IMR-90 (cell line): ENCODE measurements around the gene TCF7L2. TPM values are rescaled to one million over a fixed set of nuclear protein-coding genes. Genes with fewer than 3 reads are reported as not detected.

Experiments used
- ATAC-seq: fragments of 200-7000 bp; cut with Tn5 transposase; 2 replicates; pipeline ENCODE4 v1.9.1; 2020; ENCODE audit warnings: low read depth, mild to moderate bottlenecking, moderate library complexity
- BruUV-seq: library from RNA; stranded (reverse); fragments of 400-500 nt; replicated peaks from 2 replicates; lab custom pipeline; 2021; lab: Mats Ljungman, UMichigan
- CTCF ChIA-PET: fragments of 300-600 bp; formaldehyde crosslinking; extraction: SDS; loops from one replicate; lab custom pipeline; 2021; ENCODE audit warnings: antibody characterized with exemption; lab: Yijun Ruan, JAX
- POLR2A ChIA-PET: fragments of 300-600 bp; sonication (Branson Sonifier 250); formaldehyde crosslinking; loops from one replicate; lab custom pipeline; 2022; ENCODE audit warnings: antibody characterized with exemption; ENCODE audit not compliant: unreplicated experiment; lab: Charles Lee
- DNase-seq: peaks from one replicate; pipeline ENCODE4 v3.0.0; 2013
- H2AFZ ChIP-seq: replicated peaks from 2 replicates; pipeline ENCODE3; 2013; ENCODE audit warnings: low read length, mild to moderate bottlenecking; ENCODE audit not compliant: poor library complexity
- H2AK5ac ChIP-seq: 2 replicates; pipeline ENCODE4 v1.6.1; 2013; ENCODE audit warnings: low read depth, low read length, inconsistent platforms
- H2AK9ac ChIP-seq: replicated peaks from 2 replicates; pipeline ENCODE3; 2013; ENCODE audit warnings: mild to moderate bottlenecking, low read depth, low read length, moderate library complexity; ENCODE audit not compliant: poor library complexity
- H2BK120ac ChIP-seq: 2 replicates; pipeline ENCODE4 v1.6.1; 2013; ENCODE audit warnings: low read depth, low read length, inconsistent platforms
- H2BK15ac ChIP-seq: 3 replicates; pipeline ENCODE4 v1.6.1; 2013; ENCODE audit warnings: low read depth, low read length, inconsistent platforms
- H2BK20ac ChIP-seq: 2 replicates; pipeline ENCODE4 v1.6.1; 2013; ENCODE audit warnings: low read depth, mild to moderate bottlenecking, inconsistent platforms, low read length, moderate library complexity
- H2BK5ac ChIP-seq: 2 replicates; pipeline ENCODE4 v1.6.1; 2013; ENCODE audit warnings: mild to moderate bottlenecking, low read depth, low read length, inconsistent platforms; ENCODE audit not compliant: poor library complexity, severe bottlenecking
- H3K14ac ChIP-seq: replicated peaks from 2 replicates; pipeline ENCODE4 v1.6.1; 2013; ENCODE audit warnings: low read depth, low read length, inconsistent platforms
- H3K18ac ChIP-seq: 2 replicates; pipeline ENCODE4 v1.6.1; 2013; ENCODE audit warnings: low read depth, low read length, control low read depth
- H3K23ac ChIP-seq: 2 replicates; pipeline ENCODE4 v1.6.1; 2013; ENCODE audit warnings: low read depth, low read length, inconsistent platforms
- H3K27ac ChIP-seq: 2 replicates; pipeline ENCODE4 v1.5.1; 2013; ENCODE audit warnings: mild to moderate bottlenecking, control low read depth, low read length; ENCODE audit not compliant: insufficient read depth
- H3K27me3 ChIP-seq: 2 replicates; pipeline ENCODE4 v1.6.1; 2013; ENCODE audit warnings: low read length; ENCODE audit not compliant: control insufficient read depth, insufficient read depth
- H3K36me3 ChIP-seq: 2 replicates; pipeline ENCODE4 v1.6.1; 2013; ENCODE audit warnings: low read length, mixed read lengths; ENCODE audit not compliant: control insufficient read depth, insufficient read depth
- H3K4ac ChIP-seq: 2 replicates; pipeline ENCODE4 v1.6.1; 2013; ENCODE audit warnings: low read depth, low read length, inconsistent platforms
- H3K4me1 ChIP-seq: 2 replicates; pipeline ENCODE4 v1.6.1; 2013; ENCODE audit warnings: low read length, mixed read lengths; ENCODE audit not compliant: control insufficient read depth, insufficient read depth
- H3K4me2 ChIP-seq: 2 replicates; pipeline ENCODE4 v1.6.1; 2013; ENCODE audit warnings: low read depth, mild to moderate bottlenecking, control low read depth, low read length, moderate library complexity
- H3K4me3 ChIP-seq: 2 replicates; pipeline ENCODE4 v1.5.1; 2013; ENCODE audit warnings: low read depth, mild to moderate bottlenecking, control low read depth, low read length, moderate library complexity; ENCODE audit not compliant: insufficient read depth
- H3K56ac ChIP-seq: 2 replicates; pipeline ENCODE4 v1.6.1; 2013; ENCODE audit warnings: low read length, inconsistent platforms; ENCODE audit not compliant: insufficient read depth; ENCODE audit errors: extremely low read depth
- H3K79me1 ChIP-seq, 2 experiments: 2 replicates each; pipeline ENCODE4 v1.6.1; 2013; ENCODE audit warnings: low read length in 2 of 2, inconsistent platforms in 1 of 2, low read depth in 1 of 2
- H3K9ac ChIP-seq: 2 replicates; pipeline ENCODE4 v1.6.1; 2013; ENCODE audit warnings: low read depth, low read length, control low read depth
- H3K9me1 ChIP-seq: 2 replicates; pipeline ENCODE4 v1.6.1; 2013; ENCODE audit warnings: low read length, inconsistent platforms; ENCODE audit not compliant: insufficient read depth
- H3K9me3 ChIP-seq: 2 replicates; pipeline ENCODE4 v1.6.1; 2013; ENCODE audit warnings: low read length; ENCODE audit not compliant: control insufficient read depth, insufficient read depth
- H4K20me1 ChIP-seq: 2 replicates; pipeline ENCODE4 v1.6.1; 2013; ENCODE audit warnings: low read length, inconsistent platforms; ENCODE audit not compliant: insufficient read depth
- H4K5ac ChIP-seq: 2 replicates; pipeline ENCODE4 v1.6.1; 2013; ENCODE audit warnings: mild to moderate bottlenecking, low read depth, low read length, control low read depth
- H4K8ac ChIP-seq, 2 experiments: 2 replicates each; pipeline ENCODE4 v1.6.1; 2013; ENCODE audit warnings: low read depth in 2 of 2, low read length in 2 of 2, control low read depth in 1 of 2, inconsistent platforms in 1 of 2
- H4K91ac ChIP-seq: 2 replicates; pipeline ENCODE4 v1.6.1; 2013; ENCODE audit warnings: low read depth, low read length, inconsistent platforms; ENCODE audit not compliant: insufficient read depth
- CEBPB ChIP-seq: IDR thresholded peaks from 2 replicates; pipeline ENCODE4 v1.6.1; 2012; ENCODE audit warnings: low read depth, low read length, improper control_type of control experiment
- RFX5 ChIP-seq: IDR thresholded peaks from 2 replicates; pipeline ENCODE4 v1.8.0; 2012; ENCODE audit warnings: low read depth, mild to moderate bottlenecking, low read length, moderate library complexity
- WGBS, 2 experiments: methylation state at CpG; one replicate each; pipeline versions ENCODE4 v1.1.5 to v1.1.7; 2013; ENCODE audit warnings: missing lambda C conversion rate in 2 of 2; ENCODE audit not compliant: insufficient read length in 1 of 2; ENCODE audit errors: extremely low coverage in 2 of 2; 5-methylcytosine and 5-hydroxymethylcytosine counted together
- dilution Hi-C: fragments of 300-500 bp; cut with HindIII; formaldehyde crosslinking; loops from one replicate; pipeline ENCODE4 v1.14.3; 2018; ENCODE audit warnings: low sequenced_read_pairs; ENCODE audit not compliant: unreplicated experiment
- in situ Hi-C: fragments of 300-500 bp; cut with MboI; formaldehyde crosslinking; loops from 3 replicates; pipeline ENCODE4 v1.14.3; 2019; ENCODE audit warnings: low sequenced_read_pairs, inconsistent platforms, mixed read lengths
- intact Hi-C: fragments of 100-400 bp; cut with micrococcal nuclease; formaldehyde crosslinking; loops from 2 replicates; pipeline ENCODE4 v1.10.0; 2022
- polyA plus RNA-seq, 3 experiments: library from polyadenylated mRNA; depleted of rRNA; stranded (reverse); fragments of >200 nt; gene quantifications; 2 replicates each; pipeline ENCODE4 v1.2.3, GENCODE V29; 2012; ENCODE audit warnings: low replicate concordance in 1 of 3
- total RNA-seq: library from RNA; depleted of rRNA; stranded (reverse); fragments of >200 nt; gene quantifications from 2 replicates; pipeline ENCODE4 v1.2.3, GENCODE V29; 2012

TCF7L2 gene
- total and polyA plus RNA-seq, 2 of the 4 experiments (the other 2 are of a cell fraction): 1.3 to 12.2 TPM

DNA sequence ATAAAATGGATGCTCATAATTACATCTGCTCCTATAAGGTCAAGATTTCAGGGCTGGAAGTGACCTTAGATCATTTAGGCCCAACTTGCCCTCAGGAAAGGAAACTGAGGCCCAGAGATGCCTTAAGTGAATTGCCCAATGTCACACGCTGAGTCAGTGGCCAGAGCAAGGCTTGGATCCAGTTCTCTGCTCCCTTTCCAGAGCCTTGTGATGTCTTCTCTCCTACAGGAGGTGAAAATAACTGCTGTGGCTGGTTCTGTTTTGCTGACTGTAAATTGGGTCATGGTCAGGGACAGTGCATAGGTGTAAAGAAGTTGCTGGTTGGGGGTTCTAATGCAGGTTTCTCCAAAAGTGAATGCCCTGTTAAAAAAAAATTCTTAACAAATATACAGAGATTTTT is 91.3 kb downstream of the TCF7L2 start:
- no peak overlapping the region for H3K56ac ChIP-seq
- dilution Hi-C loops: no loop called here
- no peak overlapping the region for H2AFZ ChIP-seq
- peaks cover 7% of the 10 kb centered on the region; the same call in 1 of the 2 replicates for H3K36me3 ChIP-seq
- ChIA-PET CTCF (no interaction called here), POLR2A (no interaction called here)
- H2AK9ac ChIP-seq: no peak overlapping the region
- H2AK5ac ChIP-seq: no peak overlapping the region
- peaks cover 38 to 47% of the 10 kb centered on the region in 2 experiments for H3K79me1 ChIP-seq
- H2BK5ac ChIP-seq: no peak overlapping the region
- H4K8ac ChIP-seq: no peak overlapping the region
- no CpG with 5 or more reads among the region's 1 CpG for WGBS, 2 experiments
- no peak for ATAC-seq
- intact Hi-C loops: no loop called here
- H3K27me3 ChIP-seq: no peaks in the 10 kb centered on the region
- H3K9me3 ChIP-seq: no peaks in the 10 kb centered on the region
- H4K5ac ChIP-seq: no peak overlapping the region
- H2BK20ac ChIP-seq: no peak overlapping the region
- no peak overlapping the region for H3K4me3 ChIP-seq
- peak; percentile 49; the same call in 1 of the 2 replicates for TF ChIP-seq CEBPB
- no peak for TF ChIP-seq RFX5
- no peak for DNase-seq
- H2BK15ac ChIP-seq: no peak overlapping the region
- no peak overlapping the region for H2BK120ac ChIP-seq
- no peak overlapping the region for H3K18ac ChIP-seq
- H3K4me2 ChIP-seq: no peak overlapping the region
- H3K4ac ChIP-seq: no peak overlapping the region
- H3K27ac ChIP-seq: no peak overlapping the region
- H4K20me1 ChIP-seq: peaks cover 39% of the 10 kb centered on the region
- H4K91ac ChIP-seq: no peak overlapping the region
- H3K9me1 ChIP-seq: peaks cover 17% of the 10 kb centered on the region
- peaks cover 16% of the 10 kb centered on the region for H3K4me1 ChIP-seq
- in situ Hi-C loops: no loop called here
- H3K14ac ChIP-seq: no peak overlapping the region
- H3K9ac ChIP-seq: no peak overlapping the region
- no peak overlapping the region for H3K23ac ChIP-seq
- no TSS peak for BruUV-seq
